C1 segment of cervical spinal cord (tissue), 14 donors: ENCODE data around the gene RBMY1B.
"Not testable (repeated sequence)": the region's sequence is repeated elsewhere in the genome, so short reads cannot be mapped to it uniquely, and the experiment has no call there.

Experiments
- DNase-seq, 14 donors: peaks; one replicate each; lab custom pipeline; 2025; lab: John Stamatoyannopoulos, UW

Gene RBMY1B

DNA sequence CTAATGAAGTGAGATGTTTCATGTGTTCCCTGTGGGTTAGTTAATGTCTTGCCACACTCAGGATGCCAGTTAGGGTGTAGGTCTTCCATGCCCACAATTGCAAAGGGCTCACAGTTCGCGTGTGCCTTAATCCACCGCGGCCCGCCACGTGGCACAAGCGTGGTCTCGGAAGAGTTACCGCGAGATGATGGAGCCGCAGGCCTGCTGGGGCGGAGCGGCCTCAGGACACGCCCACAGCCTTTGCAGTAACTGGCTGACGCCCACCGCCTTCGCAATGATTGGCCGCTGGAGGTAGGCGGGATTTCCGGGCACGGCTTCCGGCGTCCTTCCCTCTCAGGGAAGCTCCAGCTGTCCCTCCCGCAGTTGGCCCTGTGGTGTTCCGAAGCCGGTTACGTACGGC, at the start of gene RBMY1B:
RBMY1B (plus strand) TSS at position 301 of the 400 bp plus-strand sequence. CDS start 2,013 bp downstream, outside the sequence.
- DNase-seq = not testable (repeated sequence)

DNA sequence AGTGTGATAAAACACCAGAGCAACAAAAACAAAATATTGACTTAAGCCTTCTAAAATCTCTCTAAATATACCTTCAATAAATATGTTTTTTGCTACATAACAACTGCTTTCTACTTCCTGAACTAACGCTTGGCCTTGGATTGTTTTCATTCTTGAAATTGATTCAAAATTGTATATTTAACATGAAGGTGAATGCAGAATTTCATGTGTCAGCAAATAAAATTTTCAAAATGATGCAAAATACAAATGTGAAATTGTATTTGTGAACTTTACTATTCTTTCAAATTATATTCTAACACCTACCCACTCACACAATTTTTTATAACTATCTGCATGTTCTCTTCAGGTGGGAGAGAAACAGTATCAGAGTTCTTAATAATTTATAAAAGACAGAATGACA, 48.2 kb upstream of the RBMY1B start:
- not testable (repeated sequence) for DNase-seq

DNA sequence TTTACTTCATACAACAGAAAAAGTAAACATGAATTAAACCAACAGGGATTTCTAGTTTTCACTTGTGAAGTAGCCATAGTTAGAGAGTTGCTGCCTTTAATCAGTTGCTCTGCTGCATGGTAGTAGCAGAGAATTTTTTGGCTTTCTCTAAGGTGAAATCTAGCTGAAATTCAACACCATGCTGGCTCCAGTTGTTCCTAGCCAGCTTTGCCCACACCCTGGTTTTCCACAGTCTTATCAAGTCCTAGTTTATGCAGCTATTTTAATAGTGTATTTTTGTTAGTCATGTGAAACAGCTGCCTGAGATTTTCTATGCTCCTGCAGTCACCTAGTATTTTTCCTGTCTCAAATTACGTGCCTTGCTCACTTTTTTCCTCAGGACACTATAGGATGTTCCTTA, 28.2 kb upstream of the RBMY1B start:
- DNase-seq = no peak

DNA sequence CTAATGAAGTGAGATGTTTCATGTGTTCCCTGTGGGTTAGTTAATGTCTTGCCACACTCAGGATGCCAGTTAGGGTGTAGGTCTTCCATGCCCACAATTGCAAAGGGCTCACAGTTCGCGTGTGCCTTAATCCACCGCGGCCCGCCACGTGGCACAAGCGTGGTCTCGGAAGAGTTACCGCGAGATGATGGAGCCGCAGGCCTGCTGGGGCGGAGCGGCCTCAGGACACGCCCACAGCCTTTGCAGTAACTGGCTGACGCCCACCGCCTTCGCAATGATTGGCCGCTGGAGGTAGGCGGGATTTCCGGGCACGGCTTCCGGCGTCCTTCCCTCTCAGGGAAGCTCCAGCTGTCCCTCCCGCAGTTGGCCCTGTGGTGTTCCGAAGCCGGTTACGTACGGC, 23.4 kb downstream of the RBMY1B start, which contains the start of gene RBMY1A1:
RBMY1A1 (plus strand) TSS at position 301 of the 400 bp plus-strand sequence. CDS start 2,013 bp downstream, outside the sequence.
- not testable (repeated sequence) for DNase-seq

DNA sequence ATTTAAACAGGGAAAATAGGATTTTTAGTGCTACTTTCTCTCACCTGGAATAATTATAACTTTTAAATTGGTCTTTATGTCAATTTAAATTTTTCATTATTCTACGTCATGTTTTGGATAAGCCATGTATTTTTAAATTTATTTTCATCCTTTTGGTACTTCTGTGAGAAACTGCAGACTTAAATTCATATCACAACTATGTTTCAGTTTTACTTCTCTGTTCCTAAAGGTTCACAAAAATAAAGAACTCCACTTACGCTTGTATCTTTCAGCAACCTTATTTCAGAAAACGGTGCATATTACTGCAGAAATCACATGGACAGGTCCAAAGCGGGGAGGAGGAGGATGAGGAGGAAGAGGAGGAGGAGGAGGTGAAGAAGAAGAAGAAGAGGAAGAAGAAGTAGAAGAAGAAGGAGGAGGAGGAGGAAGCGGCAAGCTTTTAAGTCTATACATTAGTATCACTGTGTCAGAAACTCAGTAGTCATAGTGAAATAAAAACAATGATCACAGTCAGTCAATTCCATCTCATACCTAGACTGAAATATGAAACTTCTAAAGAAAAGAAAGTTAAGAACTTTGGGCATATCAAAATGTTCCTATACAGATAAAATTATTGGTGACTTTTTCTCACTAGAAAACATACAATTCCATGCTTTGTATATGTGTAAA, 48.3 kb downstream of the RBMY1B start:
- not testable (repeated sequence) for DNase-seq
